ENCODE data around the gene VCAN. TPM values are rescaled to one million over a fixed set of nuclear protein-coding genes. Genes with fewer than 3 reads are reported as not detected.

VCAN gene
- total and polyA plus RNA-seq, 3 donors from 2014 or later = 15.7 to 23.4 (median 22.8) TPM

DNA sequence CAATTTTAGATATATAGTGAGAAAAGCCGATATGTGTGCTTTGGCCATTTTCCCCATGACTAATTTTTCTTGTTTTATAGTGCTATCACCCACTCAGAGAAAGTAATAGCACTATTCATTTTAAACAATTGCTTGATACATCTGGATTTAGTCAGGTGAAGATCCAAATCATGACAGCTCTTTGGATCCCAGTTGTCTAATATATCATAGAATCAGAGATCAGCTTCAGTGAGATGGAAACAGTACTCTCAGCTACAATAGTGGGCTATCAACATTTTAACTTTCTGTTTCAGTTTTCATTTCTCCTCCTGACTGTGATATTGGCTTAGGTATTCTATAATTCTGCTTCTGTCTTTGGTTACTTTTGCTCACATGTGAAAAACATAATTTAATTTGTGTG, 38.7 kb downstream of the VCAN start:
- intact Hi-C loops (cut with DNase I; ENCODE audit: low total_unique reads) = no loop called here
- 58 to 60% methylated on average over 1 of the region's 1 CpG for WGBS, 2 donors

DNA sequence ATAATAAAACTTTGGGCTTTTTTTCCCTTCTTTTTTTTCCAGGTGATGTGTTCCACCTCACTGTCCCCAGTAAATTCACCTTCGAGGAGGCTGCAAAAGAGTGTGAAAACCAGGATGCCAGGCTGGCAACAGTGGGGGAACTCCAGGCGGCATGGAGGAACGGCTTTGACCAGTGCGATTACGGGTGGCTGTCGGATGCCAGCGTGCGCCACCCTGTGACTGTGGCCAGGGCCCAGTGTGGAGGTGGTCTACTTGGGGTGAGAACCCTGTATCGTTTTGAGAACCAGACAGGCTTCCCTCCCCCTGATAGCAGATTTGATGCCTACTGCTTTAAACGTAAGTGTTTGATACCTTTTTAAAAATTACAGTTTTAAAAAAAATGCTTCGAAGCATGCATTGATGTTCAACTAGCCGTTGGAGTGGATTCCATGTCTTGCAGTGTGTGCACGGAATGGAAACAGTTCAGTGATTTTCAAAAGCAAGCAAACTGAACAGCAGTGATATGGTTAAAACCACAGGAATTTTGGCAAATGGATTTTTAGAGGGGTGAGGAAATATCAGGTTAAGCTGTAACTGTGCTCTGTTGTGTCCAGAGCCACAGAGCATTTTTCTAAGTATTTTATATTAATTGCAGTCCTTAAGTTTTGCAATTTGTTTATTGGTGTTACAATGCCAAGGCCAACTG, 40.7 kb downstream of the VCAN start:
- Histone ChIP-seq H3K4me1 (peaks cover 7% of the 10 kb centered on the region), H3K9me3 (no peaks in the 10 kb centered on the region), H3K4me3 (no peak overlapping the region), H3K27me3 (no peaks in the 10 kb centered on the region), H3K36me3 (ENCODE audit: low read depth, missing control alignments) (no peaks in the 10 kb centered on the region), H3K27ac (no peak overlapping the region)
- TF ChIP-seq, protein P1, sequence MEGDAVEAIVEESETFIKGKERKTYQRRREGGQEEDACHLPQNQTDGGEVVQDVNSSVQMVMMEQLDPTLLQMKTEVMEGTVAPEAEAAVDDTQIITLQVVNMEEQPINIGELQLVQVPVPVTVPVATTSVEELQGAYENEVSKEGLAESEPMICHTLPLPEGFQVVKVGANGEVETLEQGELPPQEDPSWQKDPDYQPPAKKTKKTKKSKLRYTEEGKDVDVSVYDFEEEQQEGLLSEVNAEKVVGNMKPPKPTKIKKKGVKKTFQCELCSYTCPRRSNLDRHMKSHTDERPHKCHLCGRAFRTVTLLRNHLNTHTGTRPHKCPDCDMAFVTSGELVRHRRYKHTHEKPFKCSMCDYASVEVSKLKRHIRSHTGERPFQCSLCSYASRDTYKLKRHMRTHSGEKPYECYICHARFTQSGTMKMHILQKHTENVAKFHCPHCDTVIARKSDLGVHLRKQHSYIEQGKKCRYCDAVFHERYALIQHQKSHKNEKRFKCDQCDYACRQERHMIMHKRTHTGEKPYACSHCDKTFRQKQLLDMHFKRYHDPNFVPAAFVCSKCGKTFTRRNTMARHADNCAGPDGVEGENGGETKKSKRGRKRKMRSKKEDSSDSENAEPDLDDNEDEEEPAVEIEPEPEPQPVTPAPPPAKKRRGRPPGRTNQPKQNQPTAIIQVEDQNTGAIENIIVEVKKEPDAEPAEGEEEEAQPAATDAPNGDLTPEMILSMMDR (IDR thresholded peaks at IDR 0.05) = no peak
- TF ChIP-seq POLR2A (IDR thresholded peaks at IDR 0.05) = no peak
- WGBS, 2 donors = 86 to 90% methylated on average over 13 of the region's 13 CpGs
- intact Hi-C loops (cut with DNase I; ENCODE audit: low total_unique reads) = no loop called here
- no peak for DNase-seq

More for the DNA sequence above, 38.7 kb downstream of the VCAN start:
- H3K36me3 ChIP-seq (ENCODE audit: low read depth, missing control alignments) = no peaks in the 10 kb centered on the region
- peaks cover 7% of the 10 kb centered on the region for H3K4me1 ChIP-seq
- no peaks in the 10 kb centered on the region for H3K27me3 ChIP-seq
- H3K4me3 ChIP-seq = no peak overlapping the region
- no peaks in the 10 kb centered on the region for H3K9me3 ChIP-seq
- peak overlapping the region in 1 of 2 donors; percentile 38 for H3K27ac ChIP-seq
- no peak for TF ChIP-seq POLR2A (IDR thresholded peaks at IDR 0.05)
- TF ChIP-seq, protein P1 (IDR thresholded peaks at IDR 0.05) = no peak
- DNase-seq = no peak

DNA sequence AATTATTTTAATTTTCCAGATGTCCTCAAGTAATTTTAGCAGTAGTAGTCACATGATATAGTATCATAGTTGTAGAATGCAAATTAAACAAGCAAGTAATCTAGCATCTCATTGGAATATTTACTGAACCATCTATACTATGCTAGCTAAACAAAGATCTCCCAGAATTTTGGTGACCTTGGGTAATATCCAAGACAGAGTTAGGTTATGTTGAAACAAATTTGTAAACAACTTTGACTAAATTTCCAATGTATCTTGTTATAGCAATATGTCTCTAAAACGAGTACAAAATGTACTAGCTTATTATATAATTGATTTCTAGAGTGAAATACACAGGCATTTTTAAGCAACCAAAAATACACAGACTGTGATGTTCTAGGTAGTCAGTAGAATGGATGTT, 41.5 kb downstream of the VCAN start:
- no peaks in the 10 kb centered on the region for H3K9me3 ChIP-seq
- peak overlapping the region in 1 of 2 donors; percentile 57 for H3K27ac ChIP-seq
- H3K4me3 ChIP-seq = no peak overlapping the region
- no peaks in the 10 kb centered on the region for H3K36me3 ChIP-seq (ENCODE audit: low read depth, missing control alignments)
- TF ChIP-seq, protein P1 (IDR thresholded peaks at IDR 0.05) = no peak
- TF ChIP-seq POLR2A (IDR thresholded peaks at IDR 0.05) = no peak
- intact Hi-C loops (cut with DNase I; ENCODE audit: low total_unique reads) = no loop called here
- peaks cover 7% of the 10 kb centered on the region for H3K4me1 ChIP-seq
- WGBS, 2 donors = 33 to 34% methylated on average over 1 of the region's 1 CpG
- no peak for DNase-seq
- H3K27me3 ChIP-seq = no peaks in the 10 kb centered on the region

DNA sequence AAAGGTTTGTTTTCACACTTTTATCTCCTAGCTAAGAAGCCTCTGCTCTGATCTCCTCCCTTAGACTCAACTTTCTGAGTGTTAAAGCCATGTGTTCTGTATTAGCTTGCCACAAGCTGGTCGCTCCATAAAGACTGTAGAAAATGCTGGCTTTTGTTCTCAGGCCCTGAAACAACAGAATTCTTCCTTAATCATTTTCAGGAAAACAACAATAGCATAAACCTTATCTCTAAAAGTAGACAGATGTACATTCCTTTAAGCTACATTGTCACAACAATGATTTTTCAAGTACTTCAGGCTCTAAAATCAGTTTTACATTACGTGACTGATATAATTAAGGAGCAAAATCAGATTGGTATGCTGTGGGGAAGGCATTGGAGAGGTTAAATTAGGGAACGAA, 41.9 kb downstream of the VCAN start:
- intact Hi-C loops (cut with DNase I; ENCODE audit: low total_unique reads) = no loop called here
- Histone ChIP-seq H3K4me3 (no peak overlapping the region), H3K27ac (peak overlapping the region in 1 of 2 donors; percentile 57), H3K4me1 (peaks cover 7% of the 10 kb centered on the region), H3K9me3 (no peaks in the 10 kb centered on the region), H3K36me3 (ENCODE audit: low read depth, missing control alignments) (no peaks in the 10 kb centered on the region), H3K27me3 (no peaks in the 10 kb centered on the region)
- no peak for DNase-seq
- WGBS, 2 donors = 38 to 46% methylated on average over 3 of the region's 3 CpGs
- TF ChIP-seq, protein P1 (IDR thresholded peaks at IDR 0.05) = no peak
- TF ChIP-seq POLR2A (IDR thresholded peaks at IDR 0.05) = no peak

DNA sequence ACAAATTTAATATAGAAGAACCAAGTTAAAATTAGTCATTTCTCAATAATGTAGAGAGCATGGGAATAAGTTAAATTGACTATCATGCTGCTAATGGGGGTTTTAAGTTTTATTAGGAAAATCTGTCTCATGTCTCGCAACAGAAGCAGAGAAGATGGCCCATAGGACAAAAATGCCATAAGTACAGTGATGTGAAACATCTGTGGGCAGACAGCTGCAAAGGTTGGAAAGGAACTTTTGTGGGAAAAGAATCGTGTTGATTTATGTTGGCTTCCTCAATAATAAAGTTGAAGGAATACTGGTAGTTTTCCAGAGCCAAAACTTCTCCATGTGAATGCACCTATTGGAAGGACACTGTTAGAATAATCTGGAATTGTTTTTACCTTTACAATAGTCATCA, 44.8 kb downstream of the VCAN start:
- WGBS, 2 donors = 77 to 79% methylated on average over 2 of the region's 2 CpGs
- Histone ChIP-seq H3K27ac (no peak overlapping the region), H3K4me1 (peaks cover 7% of the 10 kb centered on the region), H3K36me3 (ENCODE audit: low read depth, missing control alignments) (no peaks in the 10 kb centered on the region), H3K9me3 (no peaks in the 10 kb centered on the region), H3K4me3 (no peak overlapping the region), H3K27me3 (no peaks in the 10 kb centered on the region)
- no peak for TF ChIP-seq POLR2A (IDR thresholded peaks at IDR 0.05)
- TF ChIP-seq, protein P1 (IDR thresholded peaks at IDR 0.05) = no peak
- intact Hi-C loops (cut with DNase I; ENCODE audit: low total_unique reads) = no loop called here
- no peak for DNase-seq
